A673 (cell line): ENCODE results near the gene RAET1E. TPM values are rescaled to one million over a fixed set of nuclear protein-coding genes. Genes with fewer than 3 reads are reported as not detected.

Experiments
- BruUV-seq: library from RNA; stranded (reverse); fragments of 400-500 nt; replicated peaks from 2 replicates; lab custom pipeline; 2021; lab: Mats Ljungman, UMichigan
- CTCF ChIA-PET: fragments of 300-600 bp; sonication (Branson Sonifier 250); formaldehyde crosslinking; loops from one replicate; lab custom pipeline; 2022; ENCODE audit warnings: antibody characterized with exemption; lab: Charles Lee
- POLR2A ChIA-PET: fragments of 300-600 bp; sonication (Branson Sonifier 250); formaldehyde crosslinking; loops from one replicate; lab custom pipeline; 2022; ENCODE audit warnings: antibody characterized with exemption; ENCODE audit not compliant: low non-redundant PET; lab: Charles Lee
- DNase-seq: peaks from one replicate; pipeline ENCODE4 v3.0.0-alpha.2; 2015; ENCODE audit warnings: low spot score
- H3K27ac ChIP-seq: fragments of 200-600 bp; sonication (generic); 2 replicates; pipeline ENCODE4 v1.5.1; 2016; ENCODE audit warnings: mixed run types, low read depth, mild to moderate bottlenecking, mixed read lengths, antibody characterized with exemption, low read length; ENCODE audit not compliant: poor library complexity, severe bottlenecking
- H3K27me3 ChIP-seq: fragments of 200-600 bp; sonication (generic); replicated peaks from 2 replicates; pipeline ENCODE4 v1.6.1; 2017; ENCODE audit warnings: mixed run types, low read depth, mild to moderate bottlenecking, mixed read lengths, antibody characterized with exemption, low read length; ENCODE audit not compliant: insufficient read depth, poor library complexity
- H3K36me3 ChIP-seq: fragments of 200-600 bp; sonication (generic); 2 replicates; pipeline ENCODE4 v1.6.1; 2016; ENCODE audit warnings: mixed run types, mild to moderate bottlenecking, mixed read lengths, antibody characterized with exemption, low read length; ENCODE audit not compliant: insufficient read depth, poor library complexity, severe bottlenecking
- H3K4me1 ChIP-seq: fragments of 200-600 bp; sonication (generic); 2 replicates; pipeline ENCODE4 v1.6.1; 2017; ENCODE audit warnings: mixed run types, mild to moderate bottlenecking, mixed read lengths, antibody characterized with exemption, low read length; ENCODE audit not compliant: insufficient read depth, poor library complexity, severe bottlenecking
- H3K4me3 ChIP-seq: fragments of 200-600 bp; sonication (generic); 2 replicates; pipeline ENCODE4 v1.5.1; 2016; ENCODE audit warnings: low read depth, mixed run types, mild to moderate bottlenecking, mixed read lengths, low read length; ENCODE audit not compliant: poor library complexity, severe bottlenecking
- H3K9me3 ChIP-seq: fragments of 200-600 bp; sonication (generic); 2 replicates; pipeline ENCODE4 v1.6.1; 2016; ENCODE audit warnings: mixed run types, low read depth, mild to moderate bottlenecking, mixed read lengths, antibody characterized with exemption, low read length; ENCODE audit not compliant: poor library complexity, severe bottlenecking
- EZH2 ChIP-seq: fragments of 200-600 bp; sonication (generic); IDR thresholded peaks from 2 replicates; pipeline ENCODE4 v1.6.1; 2017; ENCODE audit warnings: borderline replicate concordance, low read depth, mild to moderate bottlenecking, mixed read lengths, antibody characterized with exemption, low read length; ENCODE audit not compliant: poor library complexity, severe bottlenecking
- intact Hi-C: fragments of 100-400 bp; cut with micrococcal nuclease; formaldehyde crosslinking; loops from one replicate; pipeline ENCODE4 v1.10.0; 2022; ENCODE audit not compliant: unreplicated experiment
- total RNA-seq: library from RNA; stranded (reverse); gene quantifications from 2 replicates; pipeline ENCODE4 v1.2.3, GENCODE V29; 2021
- TF ChIP-seq, protein P1 (sequence below): fragments of 300-800, 200-600 bp; sonication (generic); conservative IDR thresholded peaks from 2 replicates; pipeline ENCODE4 v1.5.1; 2017; ENCODE audit warnings: low read depth, mild to moderate bottlenecking, antibody characterized with exemption, low read length, moderate library complexity, mixed read lengths

RAET1E gene
- total RNA-seq, 1 experiment from 2014 or later: 3.2 TPM

DNA sequence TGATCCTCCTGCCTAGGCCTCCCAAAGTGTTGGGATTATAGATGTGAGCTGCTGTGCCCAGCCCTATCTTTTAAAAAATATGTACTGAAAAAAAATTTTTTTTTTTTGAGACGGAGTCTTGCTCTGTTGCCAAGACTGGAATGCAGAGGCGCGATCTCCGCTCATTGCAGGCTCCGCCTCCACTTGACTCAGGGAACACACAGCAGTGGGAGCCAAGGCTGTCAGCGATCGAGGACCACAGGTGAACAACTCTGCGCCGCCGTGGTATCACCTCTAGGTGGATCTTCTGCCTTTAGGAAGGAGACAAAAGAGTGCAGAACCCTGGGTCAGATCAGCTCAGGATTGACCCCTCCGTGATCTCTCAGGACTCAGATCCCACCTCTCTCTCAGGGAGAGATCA, 13.7 kb downstream of the RAET1E start:
- no TSS peak for BruUV-seq
- H3K9me3 ChIP-seq: no peaks in the 10 kb centered on the region
- CTCF ChIA-PET: no interaction called here
- DNase-seq: no peak
- no peaks in the 10 kb centered on the region for H3K4me1 ChIP-seq
- H3K27me3 ChIP-seq: no peaks in the 10 kb centered on the region
- no peak overlapping the region for H3K27ac ChIP-seq
- intact Hi-C loops: no loop called here
- TF ChIP-seq EZH2: no peak
- TF ChIP-seq, protein P1, sequence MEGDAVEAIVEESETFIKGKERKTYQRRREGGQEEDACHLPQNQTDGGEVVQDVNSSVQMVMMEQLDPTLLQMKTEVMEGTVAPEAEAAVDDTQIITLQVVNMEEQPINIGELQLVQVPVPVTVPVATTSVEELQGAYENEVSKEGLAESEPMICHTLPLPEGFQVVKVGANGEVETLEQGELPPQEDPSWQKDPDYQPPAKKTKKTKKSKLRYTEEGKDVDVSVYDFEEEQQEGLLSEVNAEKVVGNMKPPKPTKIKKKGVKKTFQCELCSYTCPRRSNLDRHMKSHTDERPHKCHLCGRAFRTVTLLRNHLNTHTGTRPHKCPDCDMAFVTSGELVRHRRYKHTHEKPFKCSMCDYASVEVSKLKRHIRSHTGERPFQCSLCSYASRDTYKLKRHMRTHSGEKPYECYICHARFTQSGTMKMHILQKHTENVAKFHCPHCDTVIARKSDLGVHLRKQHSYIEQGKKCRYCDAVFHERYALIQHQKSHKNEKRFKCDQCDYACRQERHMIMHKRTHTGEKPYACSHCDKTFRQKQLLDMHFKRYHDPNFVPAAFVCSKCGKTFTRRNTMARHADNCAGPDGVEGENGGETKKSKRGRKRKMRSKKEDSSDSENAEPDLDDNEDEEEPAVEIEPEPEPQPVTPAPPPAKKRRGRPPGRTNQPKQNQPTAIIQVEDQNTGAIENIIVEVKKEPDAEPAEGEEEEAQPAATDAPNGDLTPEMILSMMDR: no peak
- no peak overlapping the region for H3K4me3 ChIP-seq
- POLR2A ChIA-PET: no interaction called here
- no peaks in the 10 kb centered on the region for H3K36me3 ChIP-seq

DNA sequence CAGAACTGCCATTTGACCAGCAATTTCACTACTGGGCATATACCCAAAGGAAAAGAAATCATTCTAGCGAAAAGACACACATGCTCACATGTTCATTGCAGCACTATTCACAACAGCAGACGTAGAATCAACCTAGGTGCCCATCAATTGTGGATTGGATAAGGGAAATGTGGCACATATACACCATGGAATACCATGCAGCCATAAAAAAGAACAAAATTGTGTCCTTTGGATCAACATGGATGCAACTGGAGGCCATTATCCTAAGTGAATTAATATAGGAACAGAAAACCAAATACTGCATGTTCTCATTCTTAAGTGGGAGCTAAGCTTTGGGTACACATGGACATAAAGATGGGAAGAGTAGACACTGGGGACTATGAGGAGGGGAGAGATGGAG, 16.1 kb downstream of the RAET1E start:
- no peaks in the 10 kb centered on the region for H3K27me3 ChIP-seq
- no TSS peak for BruUV-seq
- no peak overlapping the region for H3K27ac ChIP-seq
- no peaks in the 10 kb centered on the region for H3K36me3 ChIP-seq
- DNase-seq: no peak
- H3K9me3 ChIP-seq: no peaks in the 10 kb centered on the region
- ChIA-PET CTCF (no interaction called here), POLR2A (no interaction called here)
- TF ChIP-seq, protein P1: no peak
- no peak for TF ChIP-seq EZH2
- H3K4me1 ChIP-seq: no peaks in the 10 kb centered on the region
- intact Hi-C loops: no loop called here
- no peak overlapping the region for H3K4me3 ChIP-seq

DNA sequence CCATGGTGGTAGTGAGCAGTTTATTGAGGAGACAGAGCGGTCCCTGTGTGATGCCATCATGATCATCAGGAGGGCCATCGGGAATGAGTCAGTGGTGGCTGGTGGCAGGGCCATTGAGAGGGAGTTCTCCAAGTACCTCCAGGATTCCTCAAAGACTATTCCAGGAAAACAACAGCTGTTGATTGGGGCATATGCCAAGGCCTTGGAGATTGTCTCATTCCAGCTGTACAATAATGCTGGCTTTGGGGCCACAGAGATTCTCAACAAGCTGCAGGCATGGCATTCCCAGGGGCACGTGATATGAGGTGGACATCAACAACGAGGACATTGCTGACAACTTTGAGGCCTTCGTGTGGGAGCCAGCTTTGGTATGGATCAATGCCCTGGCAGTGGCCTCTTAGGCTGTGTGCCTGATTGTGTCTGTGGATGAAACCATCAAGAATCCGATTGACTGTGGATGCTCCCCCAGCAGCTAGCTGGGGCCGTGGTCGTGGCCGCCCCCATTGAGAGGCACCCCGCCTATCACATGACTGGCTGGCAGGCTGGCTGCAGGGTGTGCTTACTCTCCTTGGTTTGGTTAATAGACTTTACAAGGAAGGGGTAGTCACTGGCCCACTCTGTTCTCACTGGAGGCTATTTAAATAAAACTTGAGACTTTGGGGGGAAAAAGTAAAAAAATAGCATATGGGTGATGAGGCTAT, 16.7 kb downstream of the RAET1E start:
- no peak for DNase-seq
- no TSS peak for BruUV-seq
- Histone ChIP-seq H3K27me3 (no peaks in the 10 kb centered on the region), H3K4me3 (no peak overlapping the region), H3K4me1 (no peaks in the 10 kb centered on the region), H3K9me3 (no peaks in the 10 kb centered on the region), H3K36me3 (no peaks in the 10 kb centered on the region), H3K27ac (no peak overlapping the region)
- CTCF ChIA-PET: no interaction called here
- POLR2A ChIA-PET: no interaction called here
- TF ChIP-seq EZH2: no peak
- TF ChIP-seq, protein P1: no peak
- intact Hi-C loops: no loop called here
